Fibroblast of pulmonary artery (primary cell): Measurements from ENCODE around the gene COMP.

Experiments used
- DNase-seq: peaks from one replicate; pipeline ENCODE4 v3.0.0-alpha.2; 2010; ENCODE audit warnings: low read depth
- H3K4me3 ChIP-seq: replicated peaks from 2 replicates; pipeline ENCODE4 v1.5.1; 2011; ENCODE audit warnings: low read depth, mild to moderate bottlenecking, control low read depth, low read length, moderate library complexity
- CTCF ChIP-seq: IDR thresholded peaks from 2 replicates; pipeline ENCODE4 v1.5.1; 2011; ENCODE audit warnings: mild to moderate bottlenecking, control low read depth, low read length, inconsistent platforms; ENCODE audit errors: missing control alignments

The COMP gene

GRCh38 chr19:18782559-18783225 is 8.4 kb downstream of the COMP start:
- no peak overlapping the region for H3K4me3 ChIP-seq
- DNase-seq, result no peak
- TF ChIP-seq CTCF, result no peak

GRCh38 chr19:18781885-18782527 is 9.1 kb downstream of the COMP start:
- no peak for DNase-seq
- no peak for TF ChIP-seq CTCF
- H3K4me3 ChIP-seq, result no peak overlapping the region

- no peak overlapping the region for H3K4me3 ChIP-seq
- DNase-seq, result no peak
- TF ChIP-seq CTCF, result no peak
Measured at GRCh38 chr19:18781047-18781600, 10.0 kb downstream of the COMP start.

- DNase-seq, result no peak
- H3K4me3 ChIP-seq, result no peak overlapping the region
- TF ChIP-seq CTCF, result peak; percentile 5
Measured at GRCh38 chr19:18780631-18781030, 10.5 kb downstream of the COMP start.

GRCh38 chr19:18780081-18780480 is 11.0 kb downstream of the COMP start:
- H3K4me3 ChIP-seq, result no peak overlapping the region
- no peak for DNase-seq
- TF ChIP-seq CTCF, result no peak

GRCh38 chr19:18778826-18779495 is 12.1 kb downstream of the COMP start:
- TF ChIP-seq CTCF, result no peak
- no peak overlapping the region for H3K4me3 ChIP-seq
- no peak for DNase-seq
